K562 (cell line): ENCODE results near the gene SLC35A2. TPM values are rescaled to one million over a fixed set of nuclear protein-coding genes. Genes with fewer than 3 reads are reported as not detected.
A peak's percentile ranks its signal among the peaks of the same experiment; 100 is the strongest.

Source experiments
- AFF4 ChIP-seq: sonication (generic); formaldehyde crosslinking; IDR thresholded peaks from 2 replicates; pipeline ENCODE4 v1.8.0; 2023; ENCODE audit warnings: mild to moderate bottlenecking, missing genetic modification reagents
- BRD9 ChIP-seq: fragments of 450-650 bp; IDR thresholded peaks from 2 replicates; pipeline ENCODE4 v1.6.1; 2018; ENCODE audit warnings: low read depth; ENCODE audit not compliant: partially characterized antibody
- CC2D1A ChIP-seq: fragments of 450-650 bp; IDR thresholded peaks from 2 replicates; pipeline ENCODE4 v1.6.1; 2017; ENCODE audit warnings: mild to moderate bottlenecking
- DEAF1 ChIP-seq: fragments of 450-650 bp; formaldehyde crosslinking; IDR thresholded peaks from 2 replicates; pipeline ENCODE4 v1.4.0; 2020; ENCODE audit warnings: mild to moderate bottlenecking, moderate library complexity
- EHMT2 ChIP-seq: fragments of 450-650 bp; IDR thresholded peaks from 2 replicates; pipeline ENCODE4 v1.6.1; 2018; ENCODE audit warnings: antibody characterized with exemption
- ERF ChIP-seq: fragments of 450-650 bp; formaldehyde crosslinking; IDR thresholded peaks from 2 replicates; pipeline ENCODE4 v1.4.0; 2020; ENCODE audit warnings: mild to moderate bottlenecking, mixed read lengths
- GTF2A2 ChIP-seq: IDR thresholded peaks from 2 replicates; pipeline ENCODE4 v1.6.1; 2016; ENCODE audit warnings: mild to moderate bottlenecking, missing genetic modification characterization, missing compliant biosample characterization
- HDAC1 ChIP-seq, 2 experiments: fragments of 450-650 bp; IDR thresholded peaks; 2 replicates each; pipeline ENCODE4 v1.6.1; 2016 to 2017; ENCODE audit warnings: inconsistent platforms in 1 of 2, mild to moderate bottlenecking in 1 of 2, moderate library complexity in 1 of 2
- HDAC2 ChIP-seq: fragments of 450-650 bp; IDR thresholded peaks from 2 replicates; pipeline ENCODE4 v1.6.1; 2016; ENCODE audit warnings: mild to moderate bottlenecking
- MLLT1 ChIP-seq, 2 experiments: fragments of 450-650 bp; IDR thresholded peaks; 2 replicates each; pipeline ENCODE4 v1.6.1; 2016
- NCOA6 ChIP-seq: fragments of 450-650 bp; IDR thresholded peaks from 2 replicates; pipeline ENCODE4 v1.6.1; 2017; ENCODE audit warnings: mild to moderate bottlenecking
- NEUROD1 ChIP-seq: fragments of 150-350 bp; IDR thresholded peaks from 2 replicates; pipeline ENCODE4 v1.6.1; 2014; ENCODE audit warnings: borderline replicate concordance, low read length, low read depth; ENCODE audit not compliant: partially characterized antibody
- RAD21 ChIP-seq, 2 experiments: fragments of 250-450 bp in 1 of 2; fragments of 450-650 bp in 1 of 2; sonication (Bioruptor Pico) in 1 of 2; formaldehyde crosslinking in 1 of 2; IDR thresholded peaks in 1 of 2; conservative IDR thresholded peaks in 1 of 2; 2 replicates each; pipeline versions ENCODE4 v1.4.0 to v1.8.0; 2020 to 2022; ENCODE audit warnings: mild to moderate bottlenecking in 2 of 2, moderate library complexity in 1 of 2
- THRB ChIP-seq: fragments of 450-650 bp; formaldehyde crosslinking; conservative IDR thresholded peaks from 2 replicates; pipeline ENCODE4 v1.4.0; 2022; ENCODE audit warnings: mild to moderate bottlenecking, missing genetic modification characterization
- ZC3H11A ChIP-seq: IDR thresholded peaks from 2 replicates; pipeline ENCODE4 v1.6.1; 2012; ENCODE audit warnings: low read depth, low read length, improper control_type of control experiment
- ZNF277 ChIP-seq: fragments of 250-450 bp; sonication (Bioruptor Pico); IDR thresholded peaks from 2 replicates; pipeline ENCODE4 v1.8.0; 2022; ENCODE audit warnings: inconsistent platforms, mild to moderate bottlenecking, moderate library complexity, borderline replicate concordance
- ZNF75A ChIP-seq: fragments of 450-650 bp; formaldehyde crosslinking; IDR thresholded peaks from 2 replicates; pipeline ENCODE4 v1.4.0; 2020; ENCODE audit warnings: mild to moderate bottlenecking
- ZNF77 ChIP-seq: fragments of 250-450 bp; sonication (Bioruptor Pico); IDR thresholded peaks from 2 replicates; pipeline ENCODE4 v1.5.0; 2020
- polyA plus RNA-seq, 8 experiments: library from polyadenylated mRNA; depleted of rRNA in 4 of 8; stranded (reverse) in 5 of 8; unstranded in 3 of 8; fragments of >200 nt; fragmentation: Nextera tagmentation in 2 of 8; fragmentation: Illumina TruSeq in 1 of 8; extraction: Ambion mirVana in 2 of 8; extraction: Trizol in 1 of 8; gene quantifications; 2 replicates each; pipeline versions ENCODE4 v1.2.1 to v1.2.3, GENCODE V29; 2011 to 2014; ENCODE audit warnings: inconsistent platforms in 1 of 8, missing spikeins in 1 of 8
- total RNA-seq, 7 experiments: library from RNA; depleted of rRNA in 6 of 7; stranded (reverse); fragments of >200 nt in 6 of 7; fragmentation: Illumina TruSeq in 2 of 7; extraction: Trizol in 2 of 7; gene quantifications; 2 replicates each; pipeline versions ENCODE4 v1.2.1 to v1.2.3, GENCODE V29; 2011 to 2021; ENCODE audit warnings: low replicate concordance in 1 of 7

Gene SLC35A2
- total and polyA plus RNA-seq, 9 of the 15 experiments (the other 6 are each of a cell fraction or from before 2014, with no cell fraction given), result 3.3 to 38.9 (median 20.0) TPM

- TF ChIP-seq DEAF1 (CRISPR knock-in tag) (0 out of 2 replicates have a peak, but pooled peaks have one; percentile 12), EHMT2 (0 out of 2 replicates have a peak, but pooled peaks have one; percentile 12), ZNF77 (no peak), BRD9 (peak; percentile 56), ERF (CRISPR knock-in tag) (no peak), THRB (CRISPR knock-in tag) (0 out of 2 replicates have a peak, but pooled peaks have one; percentile 47), ZC3H11A (no peak), AFF4 (CRISPR knock-in tag) (no peak), RAD21 (CRISPR knock-in tag; conservative IDR thresholded peaks at IDR 0.05 in 1 of 2, IDR thresholded peaks at IDR 0.05 in 1 of 2) (peak; percentile 55 to 77), ZNF277 (CRISPR knock-in tag) (no peak), GTF2A2 (no peak), CC2D1A (0 out of 2 replicates have a peak, but pooled peaks have one; percentile 62), ZNF75A (no peak), NCOA6 (no peak), MLLT1 (IDR thresholded peaks at IDR 0.05) (0 out of 4 replicates have a peak, but pooled peaks of 1 of the 2 experiments have one; percentile 43), NEUROD1 (no peak), HDAC1 (IDR thresholded peaks at IDR 0.05) (no peak), HDAC2 (no peak)
Observed at GRCh38 chrX:48854898-48855297, 56.5 kb downstream of the SLC35A2 start (continued).
